DND-41 (cell line): Measurements from ENCODE around the gene SEMA7A.

ENCODE experiments used
- CTCF ChIP-seq: IDR thresholded peaks from 2 replicates; pipeline ENCODE4 v1.5.1; 2012; ENCODE audit warnings: borderline replicate concordance, low read length, moderate library complexity, mild to moderate bottlenecking; ENCODE audit not compliant: poor library complexity, severe bottlenecking; ENCODE audit errors: extremely low read depth
- EZH2 ChIP-seq: IDR thresholded peaks from 3 replicates; pipeline ENCODE4 v1.6.1; 2012; ENCODE audit warnings: borderline replicate concordance, low read depth, mild to moderate bottlenecking, moderate library complexity, low read length, inconsistent platforms; ENCODE audit not compliant: severe bottlenecking

GRCh38 chr15:74445816-74446763 lies 12.3 kb upstream of the SEMA7A start:
- no peak for TF ChIP-seq CTCF
- TF ChIP-seq EZH2: no peak
